ENCODE data around the gene SDR39U1. TPM values are rescaled to one million over a fixed set of nuclear protein-coding genes. Genes with fewer than 3 reads are reported as not detected.
A peak's percentile ranks its signal among the peaks of the same experiment; 100 is the strongest.

The SDR39U1 gene
- total and polyA plus RNA-seq, 10 of the 15 experiments (the other 5 are each of a cell fraction or from before 2014, with no cell fraction given), result 14.0 to 89.3 (median 42.2) TPM

- TF ChIP-seq, protein P1, sequence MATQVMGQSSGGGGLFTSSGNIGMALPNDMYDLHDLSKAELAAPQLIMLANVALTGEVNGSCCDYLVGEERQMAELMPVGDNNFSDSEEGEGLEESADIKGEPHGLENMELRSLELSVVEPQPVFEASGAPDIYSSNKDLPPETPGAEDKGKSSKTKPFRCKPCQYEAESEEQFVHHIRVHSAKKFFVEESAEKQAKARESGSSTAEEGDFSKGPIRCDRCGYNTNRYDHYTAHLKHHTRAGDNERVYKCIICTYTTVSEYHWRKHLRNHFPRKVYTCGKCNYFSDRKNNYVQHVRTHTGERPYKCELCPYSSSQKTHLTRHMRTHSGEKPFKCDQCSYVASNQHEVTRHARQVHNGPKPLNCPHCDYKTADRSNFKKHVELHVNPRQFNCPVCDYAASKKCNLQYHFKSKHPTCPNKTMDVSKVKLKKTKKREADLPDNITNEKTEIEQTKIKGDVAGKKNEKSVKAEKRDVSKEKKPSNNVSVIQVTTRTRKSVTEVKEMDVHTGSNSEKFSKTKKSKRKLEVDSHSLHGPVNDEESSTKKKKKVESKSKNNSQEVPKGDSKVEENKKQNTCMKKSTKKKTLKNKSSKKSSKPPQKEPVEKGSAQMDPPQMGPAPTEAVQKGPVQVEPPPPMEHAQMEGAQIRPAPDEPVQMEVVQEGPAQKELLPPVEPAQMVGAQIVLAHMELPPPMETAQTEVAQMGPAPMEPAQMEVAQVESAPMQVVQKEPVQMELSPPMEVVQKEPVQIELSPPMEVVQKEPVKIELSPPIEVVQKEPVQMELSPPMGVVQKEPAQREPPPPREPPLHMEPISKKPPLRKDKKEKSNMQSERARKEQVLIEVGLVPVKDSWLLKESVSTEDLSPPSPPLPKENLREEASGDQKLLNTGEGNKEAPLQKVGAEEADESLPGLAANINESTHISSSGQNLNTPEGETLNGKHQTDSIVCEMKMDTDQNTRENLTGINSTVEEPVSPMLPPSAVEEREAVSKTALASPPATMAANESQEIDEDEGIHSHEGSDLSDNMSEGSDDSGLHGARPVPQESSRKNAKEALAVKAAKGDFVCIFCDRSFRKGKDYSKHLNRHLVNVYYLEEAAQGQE (IDR thresholded peaks at IDR 0.05; ENCODE audit: low read depth, low read length), result no peak
- TF ChIP-seq SMAD5 (IDR thresholded peaks at IDR 0.05; ENCODE audit: low read depth) (no peak), MEF2B (IDR thresholded peaks at IDR 0.05; ENCODE audit: partially characterized antibody, poor library complexity, severe bottlenecking) (peak; percentile 17), TCF7 (IDR thresholded peaks at IDR 0.05; ENCODE audit: borderline replicate concordance) (0 out of 2 replicates have a peak, but pooled peaks have one; percentile 29), NR2C2 (IDR thresholded peaks at IDR 0.05; ENCODE audit: borderline replicate concordance, control insufficient read depth, insufficient read length, low read depth) (no peak), YY1 (IDR thresholded peaks at IDR 0.05; ENCODE audit: low read depth, low read length) (no peak), MTA2 (IDR thresholded peaks at IDR 0.05; ENCODE audit: low read depth) (no peak), RBBP5 (conservative IDR thresholded peaks at IDR 0.05) (no peak), SMAD1 (IDR thresholded peaks at IDR 0.05; ENCODE audit: low read depth, partially characterized antibody) (no peak), CBX3 (IDR thresholded peaks at IDR 0.05; ENCODE audit: borderline replicate concordance, low read depth) (no peak), SRF (IDR thresholded peaks at IDR 0.05; ENCODE audit: low read depth in 2 of 2, low read length in 2 of 2) (no peak), CREM (IDR thresholded peaks at IDR 0.05; ENCODE audit: low read depth) (peak; percentile 8; the same call in 1 of the 2 replicates), TAF1 (IDR thresholded peaks at IDR 0.05; ENCODE audit: borderline replicate concordance, low read depth, low read length) (no peak), RUNX3 (IDR thresholded peaks at IDR 0.05; ENCODE audit: low read length) (peak; percentile 26; the same call in 1 of the 2 replicates), JUNB (IDR thresholded peaks at IDR 0.05) (peak; percentile 51; the same call in 1 of the 2 replicates), STAT3 (IDR thresholded peaks at IDR 0.05; ENCODE audit: low read depth, low read length) (no peak), RELA (IDR thresholded peaks at IDR 0.05; ENCODE audit: borderline replicate concordance, partially characterized antibody) (no peak)
Observed at GRCh38 chr14:24463017-24463883, 20.7 kb upstream of the SDR39U1 start (continued).
